Neural cell (in vitro differentiated cells): ENCODE measurements around the gene CILP2.

Source experiments
- CTCF ChIP-seq: fragments of 450-650 bp; IDR thresholded peaks from 2 replicates; pipeline ENCODE4 v1.5.1; 2014; ENCODE audit warnings: antibody characterized with exemption, mild to moderate bottlenecking, moderate library complexity; ENCODE audit not compliant: poor library complexity, severe bottlenecking
- EP300 ChIP-seq: fragments of 450-650 bp; conservative IDR thresholded peaks from 2 replicates; pipeline ENCODE4 v1.6.1; 2014; ENCODE audit warnings: antibody characterized with exemption, mild to moderate bottlenecking, moderate library complexity; ENCODE audit not compliant: poor library complexity, severe bottlenecking
- EZH2 ChIP-seq: fragments of 200-600, 300-800 bp; shearing (Covaris generic), sonication (generic); IDR thresholded peaks from 2 replicates; pipeline ENCODE4 v1.6.1; 2014; ENCODE audit warnings: antibody characterized with exemption, low read length, borderline replicate concordance, mild to moderate bottlenecking; ENCODE audit not compliant: insufficient read depth, poor library complexity, severe bottlenecking
- MXI1 ChIP-seq: fragments of 450-650 bp; conservative IDR thresholded peaks from 2 replicates; pipeline ENCODE4 v1.6.1; 2014; ENCODE audit warnings: antibody characterized with exemption, mild to moderate bottlenecking; ENCODE audit not compliant: poor library complexity, severe bottlenecking
- POLR2AphosphoS5 ChIP-seq: IDR thresholded peaks from 2 replicates; pipeline ENCODE4 v1.6.1; 2012

DNA sequence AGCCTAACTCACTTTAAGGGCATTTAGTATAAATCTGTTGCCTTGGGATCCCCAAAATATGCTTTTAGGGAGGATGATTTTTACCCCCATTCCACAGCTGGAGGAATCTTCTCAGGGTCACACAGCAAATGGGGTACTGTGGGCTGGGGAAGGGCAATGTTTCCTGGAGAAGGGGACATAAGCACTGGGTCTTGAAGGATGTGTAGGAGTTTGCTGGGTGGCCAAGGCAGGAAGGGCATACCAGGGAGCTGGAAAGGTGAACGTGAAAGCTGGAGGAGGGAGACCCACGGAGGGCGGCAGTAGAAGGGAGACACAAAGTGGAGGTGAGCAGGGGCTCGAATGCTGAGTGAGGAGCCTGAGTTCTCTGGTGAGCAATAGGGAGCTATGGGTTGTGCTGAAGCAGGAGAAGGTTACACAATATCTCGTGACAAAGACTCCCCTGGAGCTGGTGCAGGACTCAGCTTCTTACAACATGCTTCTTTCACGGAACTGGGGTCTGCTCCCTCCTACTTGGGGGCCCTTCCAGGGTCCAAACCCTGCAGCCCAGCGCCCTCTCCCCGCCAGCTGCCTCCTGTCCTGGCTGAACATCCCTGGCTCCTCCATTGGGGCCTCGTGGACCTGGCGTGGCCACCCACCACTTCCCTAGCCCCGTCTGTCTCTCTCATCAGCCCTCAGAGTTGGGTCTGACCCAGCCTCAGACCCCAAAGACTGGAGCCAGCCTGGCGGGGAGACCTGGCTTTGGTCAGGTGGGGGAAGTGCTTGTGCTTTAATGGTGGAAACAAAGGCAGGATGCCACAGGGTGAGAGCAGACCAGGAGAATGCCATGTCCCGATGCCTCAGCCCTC is 11.1 kb downstream of the CILP2 start:
- TF ChIP-seq MXI1 (no peak), CTCF (no peak), EZH2 (no peak), EP300 (no peak), POLR2AphosphoS5 (no peak)
